ENCODE measurements around the gene PCED1B. TPM values are rescaled to one million over a fixed set of nuclear protein-coding genes. Genes with fewer than 3 reads are reported as not detected.
"Not testable (repeated sequence)": the region's sequence is repeated elsewhere in the genome, so short reads cannot be mapped to it uniquely, and the experiment has no call there.

Gene PCED1B
- total RNA-seq, 1 experiment from 2014 or later, result 0.86 TPM

GRCh38 chr12:47048541-47048940 lies 30.9 kb upstream of the PCED1B start (continued):
- TF ChIP-seq ATF3 (IDR thresholded peaks at IDR 0.05) (no peak), RAD21 (IDR thresholded peaks at IDR 0.05; ENCODE audit: low read depth) (no peak), CBX3 (IDR thresholded peaks at IDR 0.05; ENCODE audit: low read depth) (no peak), EZH2phosphoT487 (IDR thresholded peaks at IDR 0.05; ENCODE audit: borderline replicate concordance) (no peak), MAX (IDR thresholded peaks at IDR 0.05) (no peak), JUND (IDR thresholded peaks at IDR 0.05) (no peak), ELF1 (IDR thresholded peaks at IDR 0.05; ENCODE audit: borderline replicate concordance, low read depth) (no peak)

GRCh38 chr12:47051291-47051690 lies 28.1 kb upstream of the PCED1B start:
- CTCF ChIA-PET; H3K4me1 ChIP-seq (ENCODE audit: control insufficient read depth in 1 of 2, insufficient read depth in 2 of 2, low read length in 2 of 2); H2AFZ ChIP-seq (ENCODE audit: low read depth, low read length, poor library complexity, severe bottlenecking); RAD21 ChIA-PET (ENCODE audit: low non-redundant PET in 1 of 2, low total read pairs in 2 of 2, uncharacterized antibody in 2 of 2, unreplicated experiment in 2 of 2); H3K9me3 ChIP-seq (ENCODE audit: control insufficient read depth in 1 of 2, insufficient read depth in 1 of 2, low read depth in 1 of 2, low read length in 2 of 2); POLR2A ChIA-PET; H4K20me1 ChIP-seq (ENCODE audit: insufficient read depth); H3K4me2 ChIP-seq (ENCODE audit: low read length); H3K27ac ChIP-seq (ENCODE audit: low read depth, low read length); H3K4me3 ChIP-seq (replicated peaks in 1 of 2; ENCODE audit: low read depth in 1 of 2, low read length in 2 of 2); H3K27me3 ChIP-seq (ENCODE audit: insufficient read depth, low read length); DNase-seq (ENCODE audit: low read depth, low spot score); intact Hi-C loops (cut with micrococcal nuclease); H3K9me2 ChIP-seq (ENCODE audit: insufficient read depth); H3K36me3 ChIP-seq (ENCODE audit: control insufficient read depth in 1 of 2, insufficient read depth in 2 of 2, low read length in 2 of 2); ATAC-seq; H3K79me2 ChIP-seq (ENCODE audit: insufficient read depth, low read length); BruUV-seq (replicated peaks); H3K9ac ChIP-seq (ENCODE audit: low read length): not testable (repeated sequence)

- BruUV-seq (replicated peaks), result no TSS peak
Observed at GRCh38 chr12:47052274-47052673, 27.1 kb upstream of the PCED1B start.

More at GRCh38 chr12:47052274-47052673, 27.1 kb upstream of the PCED1B start:
- Histone ChIP-seq H2AFZ (ENCODE audit: low read depth, low read length, poor library complexity, severe bottlenecking) (no peak overlapping the region), H3K4me2 (ENCODE audit: low read length) (no peak overlapping the region), H3K9ac (ENCODE audit: low read length) (no peak overlapping the region), H3K9me3 (ENCODE audit: control insufficient read depth in 1 of 2, insufficient read depth in 1 of 2, low read depth in 1 of 2, low read length in 2 of 2) (no peaks in the 10 kb centered on the region), H3K27ac (ENCODE audit: low read depth, low read length) (no peak overlapping the region), H3K9me2 (ENCODE audit: insufficient read depth) (no peaks in the 10 kb centered on the region), H3K4me1 (ENCODE audit: control insufficient read depth in 1 of 2, insufficient read depth in 2 of 2, low read length in 2 of 2) (no peaks in the 10 kb centered on the region), H3K27me3 (ENCODE audit: insufficient read depth, low read length) (no peaks in the 10 kb centered on the region), H3K4me3 (replicated peaks in 1 of 2; ENCODE audit: low read depth in 1 of 2, low read length in 2 of 2) (no peak overlapping the region), H3K79me2 (ENCODE audit: insufficient read depth, low read length) (no peaks in the 10 kb centered on the region), H3K36me3 (ENCODE audit: control insufficient read depth in 1 of 2, insufficient read depth in 2 of 2, low read length in 2 of 2) (no peaks in the 10 kb centered on the region), H4K20me1 (ENCODE audit: insufficient read depth) (no peaks in the 10 kb centered on the region)
- intact Hi-C loops (cut with micrococcal nuclease), result no loop called here
- DNase-seq (ENCODE audit: low read depth, low spot score) (no peak), ATAC-seq (no peak)
- RAD21 ChIA-PET (ENCODE audit: low non-redundant PET in 1 of 2, low total read pairs in 2 of 2, uncharacterized antibody in 2 of 2, unreplicated experiment in 2 of 2), result no interaction called here
- TF ChIP-seq ELF1 (IDR thresholded peaks at IDR 0.05; ENCODE audit: borderline replicate concordance, low read depth) (no peak), ATF3 (IDR thresholded peaks at IDR 0.05) (no peak), CEBPB (IDR thresholded peaks at IDR 0.05; ENCODE audit: low read depth) (no peak), JUND (IDR thresholded peaks at IDR 0.05) (no peak), ZFX (IDR thresholded peaks at IDR 0.05) (no peak), RAD21 (IDR thresholded peaks at IDR 0.05; ENCODE audit: low read depth) (no peak), FOSL1 (IDR thresholded peaks at IDR 0.05; ENCODE audit: low read depth) (no peak), TCF7L2 (IDR thresholded peaks at IDR 0.05; ENCODE audit: borderline replicate concordance, extremely low read depth, insufficient read depth, insufficient read length) (no peak), POLR2A (IDR thresholded peaks at IDR 0.05; ENCODE audit: borderline replicate concordance, extremely low read depth, insufficient read depth, insufficient read length) (no peak)
- CTCF ChIA-PET, result no interaction called here
- POLR2A ChIA-PET, result no interaction called here

Data from HCT116 (cell line).